Measurements from ENCODE around the gene AK3.

GRCh38 chr9:4701526-4701925 lies 39.5 kb downstream of the AK3 start:
- TF ChIP-seq CTCF (optimal IDR thresholded peaks at IDR 0.05 in 1 of 3, IDR thresholded peaks at IDR 0.05 in 1 of 3, conservative IDR thresholded peaks at IDR 0.05 in 1 of 3; ENCODE audit: extremely low read depth in 1 of 3, insufficient read depth in 2 of 3, low read length in 3 of 3) = no peak
- TF ChIP-seq EZH2 (IDR thresholded peaks at IDR 0.05; ENCODE audit: low read length) = no peak
